Uterus (tissue), 4 donors: ENCODE data around the gene LY6G6D. TPM values are rescaled to one million over a fixed set of nuclear protein-coding genes. Genes with fewer than 3 reads are reported as not detected.

Experiments used
- DNase-seq, 2 donors: peaks; one replicate each; pipeline ENCODE4 v3.0.0-alpha.2; 2019 to 2020
- H3K27ac ChIP-seq, 2 donors: fragments of 200-600 bp; sonication (generic); 1 replicate in 1 of 2; 2 replicates in 1 of 2; pipeline ENCODE4 v1.5.1; 2016 to 2018
- H3K27me3 ChIP-seq, 2 donors: fragments of 200-600 bp; sonication (generic); one replicate each; pipeline ENCODE4 v1.5.1; 2018 to 2019; ENCODE audit warnings: control low read depth in 1 of 2
- H3K36me3 ChIP-seq, 2 donors: fragments of 200-600 bp; sonication (generic); one replicate each; pipeline ENCODE4 v1.5.1; 2019; ENCODE audit warnings: control low read depth in 1 of 2
- H3K4me1 ChIP-seq, 2 donors: fragments of 200-600 bp; sonication (generic); one replicate each; pipeline ENCODE4 v1.5.1; 2018 to 2019; ENCODE audit warnings: control low read depth in 1 of 2
- H3K4me3 ChIP-seq, 2 donors: fragments of 200-600 bp; sonication (generic); 1 replicate in 1 of 2; 2 replicates in 1 of 2; pipeline ENCODE4 v1.5.1; 2018 to 2019; ENCODE audit warnings: mild to moderate bottlenecking in 1 of 2
- H3K9me3 ChIP-seq, 2 donors: fragments of 200-600 bp; sonication (generic); one replicate each; pipeline ENCODE4 v1.5.1; 2019; ENCODE audit warnings: control low read depth in 1 of 2
- POLR2A ChIP-seq, 2 donors: fragments of 450-650 bp; IDR thresholded peaks; one replicate each; pipeline ENCODE4 v1.6.1; 2016; ENCODE audit warnings: antibody characterized with exemption in 2 of 2, mild to moderate bottlenecking in 1 of 2, moderate library complexity in 1 of 2
- intact Hi-C: fragments of 100-400 bp; cut with DNase I; formaldehyde crosslinking; loops from one replicate; pipeline ENCODE4 v1.15.1; 2023; ENCODE audit warnings: low total_unique reads
- total RNA-seq, 4 donors: library from RNA; depleted of rRNA in 3 of 4; stranded (reverse); fragments of >200 nt in 3 of 4; gene quantifications; one replicate each; pipeline versions ENCODE4 v1.1.0 to v1.2.4, GENCODE V29; 2014 to 2023
- TF ChIP-seq, protein P1 (sequence below), 4 experiments: fragments of 200-600 bp in 2 of 4; fragments of 450-650 bp in 2 of 4; sonication (generic) in 2 of 4; IDR thresholded peaks; one replicate each; pipeline ENCODE4 v1.5.1; 2016 to 2019; ENCODE audit warnings: antibody characterized with exemption in 4 of 4, mild to moderate bottlenecking in 2 of 4, moderate library complexity in 1 of 4
- donor health status: DM: yes; HTN: yes; CAD: no.

LY6G6D gene
- total RNA-seq, 4 donors from 2014 or later = 2.0 TPM; not detected in 3

DNA sequence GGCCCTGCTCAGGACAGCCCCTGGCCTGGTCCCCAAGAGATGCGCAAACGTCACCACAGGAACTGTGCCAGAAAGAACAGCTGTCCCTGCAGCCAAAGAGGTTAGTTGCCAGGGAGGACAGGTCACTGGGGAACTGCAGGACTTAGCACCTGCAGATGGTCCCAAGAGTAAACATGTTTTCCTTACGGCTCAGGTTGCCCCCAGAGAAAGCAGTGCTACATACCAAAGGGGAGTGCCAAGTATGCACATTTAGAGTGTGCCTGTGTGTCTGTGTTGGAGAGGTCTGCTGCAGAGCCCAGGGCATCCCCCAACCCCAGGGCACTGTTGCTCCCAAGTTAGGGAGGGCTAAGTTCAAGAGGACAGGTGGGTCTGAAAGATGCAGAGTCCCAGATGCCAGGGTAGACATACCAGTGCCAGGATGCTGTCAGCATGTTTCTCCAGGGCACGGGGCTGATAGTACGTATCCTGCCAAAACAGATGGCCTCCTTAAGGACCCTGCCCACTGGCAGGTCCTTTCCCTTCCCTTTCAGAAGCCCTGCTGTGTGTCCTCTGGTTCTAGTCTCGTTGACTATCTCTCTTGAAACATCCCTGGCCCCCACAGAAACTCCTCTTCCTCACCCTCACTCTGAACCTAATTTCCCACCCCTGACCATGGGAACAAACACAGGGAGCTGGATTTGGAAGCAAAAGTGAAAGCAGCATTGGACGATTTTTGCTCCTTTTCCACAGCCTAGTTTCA lies 13.3 kb upstream of the LY6G6D start:
- no peak for DNase-seq
- intact Hi-C loops = loop anchor here (5.0 kb wide), 1 partner anchor 935 kb away; no protein-coding TSS in a partner anchor
- no peaks in the 10 kb centered on the region for H3K36me3 ChIP-seq
- no peaks in the 10 kb centered on the region for H3K9me3 ChIP-seq
- no peaks in the 10 kb centered on the region for H3K27me3 ChIP-seq
- H3K27ac ChIP-seq = peak overlapping the region; percentile 96 to 98
- peak overlapping the region; percentile 79 to 82 for H3K4me3 ChIP-seq
- no peak for TF ChIP-seq POLR2A (IDR thresholded peaks at IDR 0.05)
- TF ChIP-seq, protein P1, sequence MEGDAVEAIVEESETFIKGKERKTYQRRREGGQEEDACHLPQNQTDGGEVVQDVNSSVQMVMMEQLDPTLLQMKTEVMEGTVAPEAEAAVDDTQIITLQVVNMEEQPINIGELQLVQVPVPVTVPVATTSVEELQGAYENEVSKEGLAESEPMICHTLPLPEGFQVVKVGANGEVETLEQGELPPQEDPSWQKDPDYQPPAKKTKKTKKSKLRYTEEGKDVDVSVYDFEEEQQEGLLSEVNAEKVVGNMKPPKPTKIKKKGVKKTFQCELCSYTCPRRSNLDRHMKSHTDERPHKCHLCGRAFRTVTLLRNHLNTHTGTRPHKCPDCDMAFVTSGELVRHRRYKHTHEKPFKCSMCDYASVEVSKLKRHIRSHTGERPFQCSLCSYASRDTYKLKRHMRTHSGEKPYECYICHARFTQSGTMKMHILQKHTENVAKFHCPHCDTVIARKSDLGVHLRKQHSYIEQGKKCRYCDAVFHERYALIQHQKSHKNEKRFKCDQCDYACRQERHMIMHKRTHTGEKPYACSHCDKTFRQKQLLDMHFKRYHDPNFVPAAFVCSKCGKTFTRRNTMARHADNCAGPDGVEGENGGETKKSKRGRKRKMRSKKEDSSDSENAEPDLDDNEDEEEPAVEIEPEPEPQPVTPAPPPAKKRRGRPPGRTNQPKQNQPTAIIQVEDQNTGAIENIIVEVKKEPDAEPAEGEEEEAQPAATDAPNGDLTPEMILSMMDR (IDR thresholded peaks at IDR 0.05) = no peak
- H3K4me1 ChIP-seq = peaks cover 7 to 9% of the 10 kb centered on the region in 2 donors

DNA sequence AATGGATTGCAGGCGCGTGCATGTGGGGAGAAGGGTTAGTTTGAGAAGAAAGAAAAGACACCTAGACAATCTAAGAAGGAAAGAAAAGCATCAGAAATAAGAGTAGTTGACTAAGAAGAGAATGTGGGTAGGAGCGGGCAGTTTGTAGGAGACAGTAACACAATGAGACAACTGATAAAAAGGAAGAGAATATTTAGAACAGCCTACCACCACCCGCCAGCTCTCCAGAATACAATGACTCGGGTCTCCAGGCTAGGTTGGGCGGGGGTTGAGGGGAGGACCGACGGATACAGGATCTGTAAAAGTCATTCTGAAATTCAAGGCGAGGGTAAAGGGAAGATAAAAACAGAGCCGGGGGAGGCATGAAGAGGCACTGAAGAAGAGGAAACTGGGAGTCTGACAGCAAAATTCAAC lies 12.7 kb upstream of the LY6G6D start:
- no peaks in the 10 kb centered on the region for H3K36me3 ChIP-seq
- intact Hi-C loops = loop anchor here (5.0 kb wide), 1 partner anchor 935 kb away; no protein-coding TSS in a partner anchor
- peak overlapping the region; percentile 79 to 82 for H3K4me3 ChIP-seq
- H3K27me3 ChIP-seq = no peaks in the 10 kb centered on the region
- TF ChIP-seq, protein P1 (IDR thresholded peaks at IDR 0.05) = no peak
- peaks cover 7 to 9% of the 10 kb centered on the region in 2 donors for H3K4me1 ChIP-seq
- H3K27ac ChIP-seq = peak overlapping the region; percentile 96 to 98
- no peaks in the 10 kb centered on the region for H3K9me3 ChIP-seq
- DNase-seq = no peak

DNA sequence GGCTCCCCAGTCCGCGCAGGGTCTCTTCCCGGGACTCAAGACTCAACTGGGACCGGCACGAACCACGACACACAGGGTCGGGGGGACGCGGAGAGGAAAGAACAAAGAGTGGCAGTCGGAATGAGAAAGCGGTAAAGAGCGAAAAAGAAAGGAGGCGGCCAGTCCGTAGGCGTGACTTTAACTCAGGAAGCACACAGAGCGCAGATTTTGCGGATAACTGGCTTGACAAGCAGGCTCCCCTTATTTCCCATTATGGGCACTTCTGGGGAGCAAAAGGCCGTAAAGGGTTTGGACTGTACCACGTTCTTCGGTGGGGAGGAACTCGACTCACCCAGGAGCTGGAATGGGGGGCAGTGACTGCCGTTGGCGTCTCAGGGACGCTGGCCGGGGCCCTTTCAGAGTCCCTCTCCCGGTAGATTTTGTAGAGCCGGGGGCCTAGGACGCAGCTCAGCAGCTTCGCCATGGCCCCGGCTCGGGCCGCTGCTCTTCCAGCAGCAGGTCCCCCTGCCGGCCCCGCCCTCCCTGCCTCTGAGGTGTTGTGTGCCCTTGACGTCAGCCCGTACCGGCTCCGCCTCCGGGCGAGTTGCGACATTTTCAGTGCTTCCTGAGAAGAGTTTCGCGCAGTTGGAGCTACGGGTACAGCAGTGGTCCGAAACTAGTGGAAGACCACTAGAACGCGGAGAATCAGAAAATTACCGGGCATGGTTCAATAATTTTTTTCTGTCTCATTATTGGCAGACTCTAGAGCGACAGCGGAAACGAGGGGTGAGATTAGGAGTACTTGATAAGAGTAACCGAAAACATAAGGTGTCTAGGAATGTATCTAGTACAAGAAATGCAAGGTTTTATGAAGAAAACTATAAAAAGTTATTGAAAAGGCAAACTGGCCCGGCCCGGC lies 12.1 kb upstream of the LY6G6D start, which contains the start of gene ABHD16A:
TSS of gene ABHD16A (minus strand) at position 506 of the 898 bp plus-strand sequence. CDS start at position 463, 43 bp downstream.
- no peaks in the 10 kb centered on the region for H3K9me3 ChIP-seq
- intact Hi-C loops = loop anchor here (5.0 kb wide), 1 partner anchor 936 kb away; no protein-coding TSS in a partner anchor
- peaks cover 7 to 9% of the 10 kb centered on the region in 2 donors for H3K4me1 ChIP-seq
- no peaks in the 10 kb centered on the region for H3K27me3 ChIP-seq
- H3K4me3 ChIP-seq = peak within 1 kb of the TSS; percentile 79 to 82
- peak; percentile 98 to 99 for TF ChIP-seq POLR2A (IDR thresholded peaks at IDR 0.05)
- TF ChIP-seq, protein P1 (IDR thresholded peaks at IDR 0.05) = peak; percentile 6 to 24 (median 16)
- peak; percentile 99 for DNase-seq
- peak within 1 kb of the TSS; percentile 96 to 98 for H3K27ac ChIP-seq
- H3K36me3 ChIP-seq = no peaks in the 10 kb centered on the region

DNA sequence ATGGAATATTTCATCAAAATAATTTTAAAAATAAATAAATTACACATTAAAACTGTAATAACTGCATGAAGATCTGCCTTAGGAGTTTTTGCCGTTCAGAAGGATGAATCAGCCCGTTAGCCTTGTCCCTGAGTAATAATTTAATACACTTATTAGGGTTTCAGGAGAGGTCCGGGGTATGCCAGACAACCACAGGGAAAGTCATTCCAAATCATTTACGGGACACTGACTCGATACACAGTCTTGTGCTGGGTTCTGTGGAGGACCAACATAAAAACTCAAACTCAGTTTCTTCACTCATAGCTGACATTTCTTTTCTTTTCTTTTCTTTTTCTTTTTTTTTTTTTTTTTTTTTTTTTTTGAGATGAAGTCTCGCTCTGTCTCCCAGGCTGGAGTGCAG lies 9.2 kb upstream of the LY6G6D start:
- intact Hi-C loops = no loop called here

More for the DNA sequence above, 9.2 kb upstream of the LY6G6D start:
- TF ChIP-seq POLR2A (IDR thresholded peaks at IDR 0.05) = no peak
- TF ChIP-seq, protein P1 (IDR thresholded peaks at IDR 0.05) = no peak
- Histone ChIP-seq H3K4me3 (no peak overlapping the region), H3K9me3 (no peaks in the 10 kb centered on the region), H3K36me3 (no peaks in the 10 kb centered on the region), H3K4me1 (peaks cover 7 to 9% of the 10 kb centered on the region in 2 donors), H3K27ac (no peak overlapping the region), H3K27me3 (no peaks in the 10 kb centered on the region)
- no peak for DNase-seq
